HG02798 (cell line): ENCODE measurements around the gene ITPR3.
A peak's percentile ranks its signal among the peaks of the same experiment; 100 is the strongest.
"Not testable (repeated sequence)": the region's sequence is repeated elsewhere in the genome, so short reads cannot be mapped to it uniquely, and the experiment has no call there.

Source experiments
- ATAC-seq: cut with Tn5 transposase; IDR thresholded peaks from one replicate; pipeline ENCODE4 v1.9.1; 2021; ENCODE audit warnings: mild to moderate bottlenecking; ENCODE audit not compliant: unreplicated experiment, poor library complexity

Gene ITPR3

GRCh38 chr6:33590531-33591198, 30.5 kb upstream of the ITPR3 start:
- ATAC-seq: no peak

GRCh38 chr6:33591424-33592032, 29.6 kb upstream of the ITPR3 start:
- no peak for ATAC-seq

GRCh38 chr6:33592280-33592594, 28.9 kb upstream of the ITPR3 start:
- no peak for ATAC-seq

- peak; percentile 49 for ATAC-seq
Observed at GRCh38 chr6:33592595-33593413, 28.3 kb upstream of the ITPR3 start.

DNA sequence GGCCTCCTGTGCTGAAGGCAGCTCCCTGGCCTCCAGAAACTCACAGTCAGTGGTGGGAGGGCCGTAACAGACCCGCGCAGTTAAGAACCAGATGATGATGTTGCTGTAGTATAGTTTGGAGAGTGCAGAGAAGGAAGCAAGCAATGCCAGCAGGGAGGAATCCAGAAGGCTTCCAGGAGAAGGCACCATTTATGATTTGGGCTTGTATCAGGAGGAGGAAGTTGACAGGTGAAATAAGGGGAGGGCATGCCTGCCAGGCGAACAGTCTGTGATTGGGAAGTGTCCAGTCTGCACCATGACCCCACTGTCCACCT, 27.8 kb upstream of the ITPR3 start:
- no peak for ATAC-seq

- no peak for ATAC-seq
Observed at GRCh38 chr6:33595001-33595846, 25.9 kb upstream of the ITPR3 start.

- ATAC-seq: not testable (repeated sequence)
Observed at GRCh38 chr6:33596894-33597293, 24.2 kb upstream of the ITPR3 start.

GRCh38 chr6:33597551-33598322, 23.4 kb upstream of the ITPR3 start:
- no peak for ATAC-seq

- no peak for ATAC-seq
Observed at GRCh38 chr6:33599413-33599938, 21.6 kb upstream of the ITPR3 start.

DNA sequence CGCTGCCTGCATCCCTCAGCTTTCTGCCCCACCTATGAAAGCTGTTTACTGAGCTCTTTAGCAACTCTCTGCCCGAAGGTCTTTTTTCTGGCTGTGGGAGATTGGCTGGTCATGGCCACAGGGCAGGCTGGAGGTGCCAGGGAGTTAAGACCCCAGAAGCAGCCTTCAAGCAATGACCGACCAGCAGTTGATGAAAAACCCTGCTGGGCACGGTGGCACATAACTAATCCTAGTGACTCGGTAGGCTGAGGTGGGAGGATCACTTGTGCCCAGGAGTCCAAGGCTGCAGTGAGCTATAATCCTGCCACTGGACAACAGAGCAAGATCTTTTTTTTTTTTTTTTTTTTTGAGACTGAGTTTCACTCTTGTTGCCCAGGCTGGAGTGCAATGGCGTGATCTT, 20.4 kb upstream of the ITPR3 start:
- ATAC-seq: no peak

DNA sequence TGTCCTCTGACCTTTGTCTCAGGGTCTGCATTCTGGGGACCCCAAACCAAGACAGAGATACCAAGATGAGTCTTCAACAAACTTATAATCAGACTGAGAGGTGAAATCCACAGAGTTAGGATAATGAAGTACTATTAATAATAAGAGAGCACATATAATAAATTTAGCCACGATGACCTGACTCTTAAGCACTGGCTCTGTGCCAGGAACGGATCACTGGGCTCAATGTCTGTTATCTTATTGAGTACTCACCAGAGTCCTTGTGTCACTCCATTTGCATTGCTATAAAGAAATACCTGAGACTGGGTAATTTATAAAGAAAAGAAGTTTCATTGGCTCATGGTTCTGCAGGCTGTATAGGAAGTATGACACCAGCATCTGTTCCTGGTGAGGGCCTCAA, 18.9 kb upstream of the ITPR3 start:
- ATAC-seq: no peak

GRCh38 chr6:33604941-33605854, 15.9 kb upstream of the ITPR3 start:
- no peak for ATAC-seq

DNA sequence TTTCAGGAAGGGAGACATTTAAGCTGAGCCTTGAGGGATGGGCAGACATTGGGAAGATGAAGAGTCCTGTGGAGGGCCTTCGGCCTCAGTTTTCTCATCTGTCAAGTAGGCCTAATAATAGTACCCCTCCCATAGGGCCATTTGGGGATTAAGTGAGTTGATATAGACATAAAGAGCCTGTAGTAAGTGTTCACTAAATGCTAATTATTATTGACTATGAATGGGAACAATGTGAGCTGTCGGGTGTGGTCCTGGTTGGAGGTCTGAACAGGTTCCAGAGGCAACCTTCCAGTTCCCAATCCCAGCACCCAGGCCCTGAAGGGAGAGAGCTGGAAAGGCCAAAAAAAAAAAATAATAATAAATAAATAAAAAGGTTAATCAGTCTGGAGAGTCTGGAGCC, 14.5 kb upstream of the ITPR3 start:
- ATAC-seq: no peak

GRCh38 chr6:33607126-33607783, 13.9 kb upstream of the ITPR3 start:
- no peak for ATAC-seq

GRCh38 chr6:33607784-33608161, 13.3 kb upstream of the ITPR3 start:
- no peak for ATAC-seq

DNA sequence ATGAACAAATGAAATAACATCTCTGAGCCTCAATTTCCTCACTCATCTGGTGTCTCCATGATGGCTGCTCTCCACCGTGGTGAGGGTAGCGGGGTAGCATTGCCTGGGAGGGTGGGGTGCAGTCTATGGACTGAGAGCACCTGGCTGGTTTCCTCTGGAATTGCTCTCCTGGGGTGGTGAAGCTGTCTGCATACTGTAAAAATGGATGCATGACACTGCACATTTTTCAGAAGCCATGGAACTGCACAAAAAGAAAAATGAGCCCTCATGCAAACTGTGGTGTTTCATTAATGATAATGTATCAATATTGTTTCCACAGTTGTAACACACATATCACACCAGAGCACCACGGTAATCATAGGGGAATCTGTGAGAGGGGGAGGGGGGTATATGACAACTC, 12.1 kb upstream of the ITPR3 start:
- no peak for ATAC-seq

DNA sequence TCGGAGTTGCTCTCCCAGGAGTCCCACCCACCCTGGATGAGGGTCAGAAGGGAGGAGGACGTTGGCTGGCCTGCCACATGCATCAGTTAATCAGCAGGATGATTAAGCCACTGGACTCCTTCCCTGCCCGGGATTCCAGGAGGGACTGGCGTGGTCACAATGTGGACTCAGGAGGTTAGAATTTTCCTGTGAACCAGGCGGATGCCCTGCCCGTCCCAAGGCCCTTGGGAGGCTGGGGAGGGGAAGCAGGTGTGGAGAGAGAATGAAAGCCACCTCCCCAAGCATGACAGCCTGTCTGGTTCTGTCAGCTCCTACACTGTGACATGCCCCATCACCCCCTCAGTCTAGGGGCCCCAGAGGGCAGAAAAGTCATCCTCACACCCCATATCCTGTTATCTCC, 11.6 kb upstream of the ITPR3 start:
- ATAC-seq: no peak

DNA sequence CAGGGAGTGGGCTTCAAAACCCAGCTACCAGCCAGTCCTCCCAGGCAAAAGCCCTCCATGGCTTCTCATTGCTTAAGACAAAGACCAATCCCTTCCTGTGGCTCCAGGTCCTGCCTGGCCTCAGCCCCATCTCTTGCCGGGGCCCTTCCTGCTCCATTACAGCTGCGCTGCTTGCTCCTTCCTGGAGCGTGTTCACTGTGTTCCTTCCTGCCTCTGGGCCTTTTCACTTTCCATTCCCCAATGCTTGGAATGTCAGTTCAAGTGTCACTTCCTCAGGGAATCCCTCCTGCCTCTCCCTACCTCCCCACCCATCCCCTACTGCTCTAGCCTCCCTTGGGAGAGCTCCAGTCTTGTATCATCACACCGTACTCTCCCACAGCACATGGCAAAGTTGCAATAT, 11.1 kb upstream of the ITPR3 start:
- ATAC-seq: no peak
